Measurements from ENCODE around the gene SRSF7.

The SRSF7 gene

GRCh38 chr2:38700113-38700785 lies 50.9 kb downstream of the SRSF7 start:
- DNase-seq = no peak

- DNase-seq = no peak
Observed at GRCh38 chr2:38698467-38699003, 52.6 kb downstream of the SRSF7 start.

- no peak for DNase-seq
Observed at GRCh38 chr2:38697116-38697840, 53.9 kb downstream of the SRSF7 start.

All from retina (tissue), 1 donor.